ENCODE data around the gene IFNA17. TPM values are rescaled to one million over a fixed set of nuclear protein-coding genes. Genes with fewer than 3 reads are reported as not detected.

Gene IFNA17
- total RNA-seq, 1 experiment from 2014 or later, result not detected

DNA sequence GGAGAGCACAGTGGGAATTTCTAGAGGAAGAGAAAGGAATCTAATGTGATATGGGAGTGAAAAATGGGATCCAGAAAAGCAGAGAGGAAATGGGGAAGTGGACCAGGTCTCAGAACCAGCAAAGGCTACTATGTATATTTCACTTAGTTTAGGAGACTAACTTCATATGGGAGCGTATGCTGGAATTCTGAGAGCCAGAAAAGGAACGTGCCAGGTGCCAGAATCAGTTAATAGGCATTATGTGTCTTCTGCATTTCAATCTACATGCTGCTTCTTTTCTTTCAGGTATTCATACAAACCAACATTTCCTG is 40.3 kb upstream of the IFNA17 start:
- Histone ChIP-seq H3K9me2 (ENCODE audit: insufficient read depth) (no peaks in the 10 kb centered on the region), H3K4me1 (ENCODE audit: control insufficient read depth in 1 of 2, insufficient read depth in 2 of 2, low read length in 2 of 2) (peaks cover 0 to 3% of the 10 kb centered on the region in 2 experiments; a peak in 1 of 4 replicates), H3K36me3 (ENCODE audit: control insufficient read depth in 1 of 2, insufficient read depth in 2 of 2, low read length in 2 of 2) (no peaks in the 10 kb centered on the region), H4K20me1 (ENCODE audit: insufficient read depth) (no peaks in the 10 kb centered on the region), H2AFZ (ENCODE audit: low read depth, low read length, poor library complexity, severe bottlenecking) (no peak overlapping the region), H3K27ac (ENCODE audit: low read depth, low read length) (no peak overlapping the region), H3K27me3 (ENCODE audit: insufficient read depth, low read length) (peaks cover 14% of the 10 kb centered on the region), H3K9me3 (ENCODE audit: control insufficient read depth in 1 of 2, insufficient read depth in 1 of 2, low read depth in 1 of 2, low read length in 2 of 2) (no peaks in the 10 kb centered on the region), H3K4me3 (replicated peaks in 1 of 2; ENCODE audit: low read depth in 1 of 2, low read length in 2 of 2) (no peak overlapping the region), H3K79me2 (ENCODE audit: insufficient read depth, low read length) (no peaks in the 10 kb centered on the region), H3K4me2 (ENCODE audit: low read length) (no peak overlapping the region), H3K9ac (ENCODE audit: low read length) (no peak overlapping the region)
- DNase-seq (ENCODE audit: low read depth, low spot score) (no peak), ATAC-seq (no peak)
- TF ChIP-seq POLR2AphosphoS5 (IDR thresholded peaks at IDR 0.05; ENCODE audit: low read depth, low read length) (no peak), RAD21 (IDR thresholded peaks at IDR 0.05; ENCODE audit: low read depth) (no peak), SP1 (IDR thresholded peaks at IDR 0.05; ENCODE audit: low read depth) (no peak), POLR2A (IDR thresholded peaks at IDR 0.05; ENCODE audit: borderline replicate concordance, extremely low read depth, insufficient read depth, insufficient read length) (no peak), ZNF274 (IDR thresholded peaks at IDR 0.05; ENCODE audit: low read depth, low read length) (no peak), CEBPB (IDR thresholded peaks at IDR 0.05; ENCODE audit: low read depth) (no peak), SIN3A (IDR thresholded peaks at IDR 0.05; ENCODE audit: low read depth) (no peak), EZH2phosphoT487 (IDR thresholded peaks at IDR 0.05; ENCODE audit: borderline replicate concordance) (no peak), JUND (IDR thresholded peaks at IDR 0.05) (no peak), EZH2 (IDR thresholded peaks at IDR 0.05) (no peak)
- TF ChIP-seq, protein P1, sequence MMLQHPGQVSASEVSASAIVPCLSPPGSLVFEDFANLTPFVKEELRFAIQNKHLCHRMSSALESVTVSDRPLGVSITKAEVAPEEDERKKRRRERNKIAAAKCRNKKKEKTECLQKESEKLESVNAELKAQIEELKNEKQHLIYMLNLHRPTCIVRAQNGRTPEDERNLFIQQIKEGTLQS (IDR thresholded peaks at IDR 0.05), result no peak
- TF ChIP-seq, protein P2, sequence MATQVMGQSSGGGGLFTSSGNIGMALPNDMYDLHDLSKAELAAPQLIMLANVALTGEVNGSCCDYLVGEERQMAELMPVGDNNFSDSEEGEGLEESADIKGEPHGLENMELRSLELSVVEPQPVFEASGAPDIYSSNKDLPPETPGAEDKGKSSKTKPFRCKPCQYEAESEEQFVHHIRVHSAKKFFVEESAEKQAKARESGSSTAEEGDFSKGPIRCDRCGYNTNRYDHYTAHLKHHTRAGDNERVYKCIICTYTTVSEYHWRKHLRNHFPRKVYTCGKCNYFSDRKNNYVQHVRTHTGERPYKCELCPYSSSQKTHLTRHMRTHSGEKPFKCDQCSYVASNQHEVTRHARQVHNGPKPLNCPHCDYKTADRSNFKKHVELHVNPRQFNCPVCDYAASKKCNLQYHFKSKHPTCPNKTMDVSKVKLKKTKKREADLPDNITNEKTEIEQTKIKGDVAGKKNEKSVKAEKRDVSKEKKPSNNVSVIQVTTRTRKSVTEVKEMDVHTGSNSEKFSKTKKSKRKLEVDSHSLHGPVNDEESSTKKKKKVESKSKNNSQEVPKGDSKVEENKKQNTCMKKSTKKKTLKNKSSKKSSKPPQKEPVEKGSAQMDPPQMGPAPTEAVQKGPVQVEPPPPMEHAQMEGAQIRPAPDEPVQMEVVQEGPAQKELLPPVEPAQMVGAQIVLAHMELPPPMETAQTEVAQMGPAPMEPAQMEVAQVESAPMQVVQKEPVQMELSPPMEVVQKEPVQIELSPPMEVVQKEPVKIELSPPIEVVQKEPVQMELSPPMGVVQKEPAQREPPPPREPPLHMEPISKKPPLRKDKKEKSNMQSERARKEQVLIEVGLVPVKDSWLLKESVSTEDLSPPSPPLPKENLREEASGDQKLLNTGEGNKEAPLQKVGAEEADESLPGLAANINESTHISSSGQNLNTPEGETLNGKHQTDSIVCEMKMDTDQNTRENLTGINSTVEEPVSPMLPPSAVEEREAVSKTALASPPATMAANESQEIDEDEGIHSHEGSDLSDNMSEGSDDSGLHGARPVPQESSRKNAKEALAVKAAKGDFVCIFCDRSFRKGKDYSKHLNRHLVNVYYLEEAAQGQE (IDR thresholded peaks at IDR 0.05; ENCODE audit: low read depth), result no peak
- TF ChIP-seq, protein P3, sequence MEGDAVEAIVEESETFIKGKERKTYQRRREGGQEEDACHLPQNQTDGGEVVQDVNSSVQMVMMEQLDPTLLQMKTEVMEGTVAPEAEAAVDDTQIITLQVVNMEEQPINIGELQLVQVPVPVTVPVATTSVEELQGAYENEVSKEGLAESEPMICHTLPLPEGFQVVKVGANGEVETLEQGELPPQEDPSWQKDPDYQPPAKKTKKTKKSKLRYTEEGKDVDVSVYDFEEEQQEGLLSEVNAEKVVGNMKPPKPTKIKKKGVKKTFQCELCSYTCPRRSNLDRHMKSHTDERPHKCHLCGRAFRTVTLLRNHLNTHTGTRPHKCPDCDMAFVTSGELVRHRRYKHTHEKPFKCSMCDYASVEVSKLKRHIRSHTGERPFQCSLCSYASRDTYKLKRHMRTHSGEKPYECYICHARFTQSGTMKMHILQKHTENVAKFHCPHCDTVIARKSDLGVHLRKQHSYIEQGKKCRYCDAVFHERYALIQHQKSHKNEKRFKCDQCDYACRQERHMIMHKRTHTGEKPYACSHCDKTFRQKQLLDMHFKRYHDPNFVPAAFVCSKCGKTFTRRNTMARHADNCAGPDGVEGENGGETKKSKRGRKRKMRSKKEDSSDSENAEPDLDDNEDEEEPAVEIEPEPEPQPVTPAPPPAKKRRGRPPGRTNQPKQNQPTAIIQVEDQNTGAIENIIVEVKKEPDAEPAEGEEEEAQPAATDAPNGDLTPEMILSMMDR (IDR thresholded peaks at IDR 0.05 in 2 of 3, conservative IDR thresholded peaks at IDR 0.05 in 1 of 3; ENCODE audit: borderline replicate concordance in 1 of 3, insufficient read depth in 1 of 3, low read depth in 2 of 3, low read length in 2 of 3), result no peak
- TF ChIP-seq, protein P4, sequence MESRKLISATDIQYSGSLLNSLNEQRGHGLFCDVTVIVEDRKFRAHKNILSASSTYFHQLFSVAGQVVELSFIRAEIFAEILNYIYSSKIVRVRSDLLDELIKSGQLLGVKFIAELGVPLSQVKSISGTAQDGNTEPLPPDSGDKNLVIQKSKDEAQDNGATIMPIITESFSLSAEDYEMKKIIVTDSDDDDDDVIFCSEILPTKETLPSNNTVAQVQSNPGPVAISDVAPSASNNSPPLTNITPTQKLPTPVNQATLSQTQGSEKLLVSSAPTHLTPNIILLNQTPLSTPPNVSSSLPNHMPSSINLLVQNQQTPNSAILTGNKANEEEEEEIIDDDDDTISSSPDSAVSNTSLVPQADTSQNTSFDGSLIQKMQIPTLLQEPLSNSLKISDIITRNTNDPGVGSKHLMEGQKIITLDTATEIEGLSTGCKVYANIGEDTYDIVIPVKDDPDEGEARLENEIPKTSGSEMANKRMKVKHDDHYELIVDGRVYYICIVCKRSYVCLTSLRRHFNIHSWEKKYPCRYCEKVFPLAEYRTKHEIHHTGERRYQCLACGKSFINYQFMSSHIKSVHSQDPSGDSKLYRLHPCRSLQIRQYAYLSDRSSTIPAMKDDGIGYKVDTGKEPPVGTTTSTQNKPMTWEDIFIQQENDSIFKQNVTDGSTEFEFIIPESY (IDR thresholded peaks at IDR 0.05; ENCODE audit: extremely low read depth, insufficient replicate concordance, low read length), result no peak
- TF ChIP-seq, protein P5, sequence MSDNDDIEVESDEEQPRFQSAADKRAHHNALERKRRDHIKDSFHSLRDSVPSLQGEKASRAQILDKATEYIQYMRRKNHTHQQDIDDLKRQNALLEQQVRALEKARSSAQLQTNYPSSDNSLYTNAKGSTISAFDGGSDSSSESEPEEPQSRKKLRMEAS (IDR thresholded peaks at IDR 0.05), result no peak
- ChIA-PET RAD21 (ENCODE audit: low non-redundant PET in 1 of 2, low total read pairs in 2 of 2, uncharacterized antibody in 2 of 2, unreplicated experiment in 2 of 2) (no interaction called here), POLR2A (interaction anchor here (1.1 kb wide), 1 partner anchor 16 kb away, joined by 3 read pairs; no protein-coding TSS in a partner anchor), CTCF (interaction anchor here (1.4 kb wide), 1 partner anchor 15 kb away, joined by 6 read pairs; no protein-coding TSS in a partner anchor)
- BruUV-seq (replicated peaks), result no TSS peak
- intact Hi-C loops (cut with micrococcal nuclease), result no loop called here
